Kidney epithelial cell (primary cell): ENCODE measurements around the gene ASPA. TPM values are rescaled to one million over a fixed set of nuclear protein-coding genes. Genes with fewer than 3 reads are reported as not detected.

Experiments
- DNase-seq: peaks from one replicate; pipeline ENCODE4 v3.0.0-alpha.2; 2010; ENCODE audit warnings: low read depth
- H3K27me3 ChIP-seq: 2 replicates; pipeline ENCODE4 v1.6.0; 2011; ENCODE audit warnings: low read length; ENCODE audit not compliant: control insufficient read depth, insufficient read depth
- H3K36me3 ChIP-seq: 2 replicates; pipeline ENCODE4 v1.5.1; 2011; ENCODE audit warnings: low read length; ENCODE audit not compliant: control insufficient read depth, insufficient read depth
- H3K4me3 ChIP-seq: 2 replicates; pipeline ENCODE4 v1.5.1; 2011; ENCODE audit warnings: low read depth, mild to moderate bottlenecking, control low read depth, low read length
- CTCF ChIP-seq: IDR thresholded peaks from 2 replicates; pipeline ENCODE4 v1.5.1; 2011; ENCODE audit warnings: mild to moderate bottlenecking, moderate library complexity, low read length, control low read depth, inconsistent platforms; ENCODE audit not compliant: insufficient read depth, poor library complexity, severe bottlenecking
- total RNA-seq: library from RNA; depleted of rRNA; stranded (reverse); fragments of >200 nt; gene quantifications from 2 replicates; pipeline ENCODE4 v1.2.3, GENCODE V29; 2015

The ASPA gene
- total RNA-seq, 1 donor from 2014 or later: not detected

- no peak for DNase-seq
- no peak overlapping the region for H3K4me3 ChIP-seq
- no peak for TF ChIP-seq CTCF
- H3K27me3 ChIP-seq: no peaks in the 10 kb centered on the region
- no peaks in the 10 kb centered on the region for H3K36me3 ChIP-seq
Observed at GRCh38 chr17:3502466-3502865, 26.7 kb downstream of the ASPA start.

DNA sequence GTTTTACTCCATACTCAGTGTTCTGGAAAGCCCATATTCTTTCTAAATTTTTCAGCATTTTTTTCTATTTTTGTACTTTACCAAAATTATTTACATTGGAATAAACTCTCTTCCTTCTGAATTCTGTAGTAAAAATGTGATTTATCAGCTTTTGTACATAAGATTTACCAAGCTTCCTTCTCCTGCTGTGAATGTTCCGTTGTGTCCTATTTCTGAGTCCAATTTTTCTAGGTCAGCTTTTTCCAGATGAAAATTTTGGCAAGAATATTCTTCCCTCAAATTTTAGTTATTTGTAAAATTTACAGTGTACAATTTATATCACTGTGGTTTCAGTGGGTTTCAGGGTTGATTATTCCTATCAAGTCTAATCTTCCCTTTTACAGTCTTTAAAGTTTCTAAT, 27.5 kb downstream of the ASPA start:
- H3K27me3 ChIP-seq: no peaks in the 10 kb centered on the region
- TF ChIP-seq CTCF: no peak
- no peak overlapping the region for H3K4me3 ChIP-seq
- DNase-seq: no peak
- no peaks in the 10 kb centered on the region for H3K36me3 ChIP-seq

GRCh38 chr17:3505008-3505407, 29.2 kb downstream of the ASPA start:
- no peak for DNase-seq
- Histone ChIP-seq H3K36me3 (no peaks in the 10 kb centered on the region), H3K27me3 (no peaks in the 10 kb centered on the region), H3K4me3 (no peak overlapping the region)
- TF ChIP-seq CTCF: no peak

DNA sequence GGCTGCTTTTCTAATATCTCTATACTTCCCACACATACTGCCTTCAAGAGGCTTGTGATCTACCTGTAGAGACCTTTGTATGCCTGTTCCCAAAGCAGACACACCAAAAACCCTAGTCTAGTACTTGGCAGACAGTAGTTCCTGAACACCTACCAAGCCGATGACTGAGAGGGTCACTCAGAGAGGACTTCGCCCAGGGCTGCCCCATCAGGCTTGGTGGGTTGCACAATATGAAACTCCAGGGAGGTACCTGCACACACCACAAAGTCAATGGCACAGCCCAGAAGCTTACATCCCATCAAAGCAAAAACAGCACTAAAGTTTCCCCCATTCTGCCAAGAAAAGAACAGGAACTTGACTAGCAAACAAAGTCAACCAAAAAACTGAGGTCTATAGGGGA, 30.3 kb downstream of the ASPA start:
- H3K27me3 ChIP-seq: no peaks in the 10 kb centered on the region
- no peak overlapping the region for H3K4me3 ChIP-seq
- no peak for DNase-seq
- no peak for TF ChIP-seq CTCF
- H3K36me3 ChIP-seq: no peaks in the 10 kb centered on the region

- Histone ChIP-seq H3K36me3 (no peaks in the 10 kb centered on the region), H3K27me3 (no peaks in the 10 kb centered on the region), H3K4me3 (no peak overlapping the region)
- no peak for DNase-seq
- no peak for TF ChIP-seq CTCF
Observed at GRCh38 chr17:3507071-3507470, 31.3 kb downstream of the ASPA start.

DNA sequence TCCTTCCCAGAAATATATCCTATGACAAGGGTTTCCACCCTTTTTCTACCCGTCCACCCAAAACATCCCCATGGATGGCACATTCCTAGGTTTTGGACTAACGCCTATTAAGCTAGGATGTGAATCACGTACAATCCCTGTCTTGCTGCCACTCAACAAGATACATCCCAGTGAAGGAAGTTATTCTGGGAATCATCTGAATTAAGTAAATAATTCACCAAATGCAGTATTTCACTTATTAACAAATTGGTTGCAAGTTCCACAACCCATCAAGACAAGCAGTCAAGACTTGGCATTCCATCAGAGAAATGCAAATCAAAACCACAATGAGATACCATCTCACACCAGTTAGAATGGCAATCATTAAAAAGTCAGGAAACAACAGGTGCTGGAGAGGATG, 32.1 kb downstream of the ASPA start:
- Histone ChIP-seq H3K27me3 (no peaks in the 10 kb centered on the region), H3K36me3 (no peaks in the 10 kb centered on the region), H3K4me3 (no peak overlapping the region)
- no peak for DNase-seq
- no peak for TF ChIP-seq CTCF
